Measurements from ENCODE around the gene PGD.

The PGD gene

DNA sequence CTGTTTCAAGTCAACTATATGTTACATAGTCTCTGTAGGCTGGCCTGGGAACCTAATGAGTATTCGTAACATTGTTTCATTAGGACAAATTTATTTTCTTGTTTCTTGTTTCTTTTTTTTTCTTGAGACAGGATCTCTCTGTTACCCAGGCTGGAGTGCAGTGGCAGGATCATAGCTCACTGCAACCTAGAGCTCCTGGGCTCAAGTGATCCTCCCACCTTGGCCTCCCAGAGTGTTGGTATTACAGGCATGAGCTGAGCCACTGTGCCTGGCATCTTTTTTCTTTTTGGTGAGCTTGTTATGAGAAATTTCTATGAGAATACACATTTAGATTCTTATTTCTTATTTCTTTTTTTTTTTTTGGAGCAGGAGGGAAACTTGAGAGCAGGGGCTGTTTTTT, 38.2 kb downstream of the PGD start:
- H3K36me3 ChIP-seq: peaks cover 18% of the 10 kb centered on the region
- no peak overlapping the region for H3K4me3 ChIP-seq (ENCODE audit: low read depth, low read length)
- no peak for DNase-seq
- TF ChIP-seq, protein P1, sequence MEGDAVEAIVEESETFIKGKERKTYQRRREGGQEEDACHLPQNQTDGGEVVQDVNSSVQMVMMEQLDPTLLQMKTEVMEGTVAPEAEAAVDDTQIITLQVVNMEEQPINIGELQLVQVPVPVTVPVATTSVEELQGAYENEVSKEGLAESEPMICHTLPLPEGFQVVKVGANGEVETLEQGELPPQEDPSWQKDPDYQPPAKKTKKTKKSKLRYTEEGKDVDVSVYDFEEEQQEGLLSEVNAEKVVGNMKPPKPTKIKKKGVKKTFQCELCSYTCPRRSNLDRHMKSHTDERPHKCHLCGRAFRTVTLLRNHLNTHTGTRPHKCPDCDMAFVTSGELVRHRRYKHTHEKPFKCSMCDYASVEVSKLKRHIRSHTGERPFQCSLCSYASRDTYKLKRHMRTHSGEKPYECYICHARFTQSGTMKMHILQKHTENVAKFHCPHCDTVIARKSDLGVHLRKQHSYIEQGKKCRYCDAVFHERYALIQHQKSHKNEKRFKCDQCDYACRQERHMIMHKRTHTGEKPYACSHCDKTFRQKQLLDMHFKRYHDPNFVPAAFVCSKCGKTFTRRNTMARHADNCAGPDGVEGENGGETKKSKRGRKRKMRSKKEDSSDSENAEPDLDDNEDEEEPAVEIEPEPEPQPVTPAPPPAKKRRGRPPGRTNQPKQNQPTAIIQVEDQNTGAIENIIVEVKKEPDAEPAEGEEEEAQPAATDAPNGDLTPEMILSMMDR (IDR thresholded peaks at IDR 0.05; ENCODE audit: low read depth, low read length): no peak
- no peaks in the 10 kb centered on the region for H3K27me3 ChIP-seq (ENCODE audit: insufficient read depth, low read depth, severe bottlenecking)
- H3K9me3 ChIP-seq (ENCODE audit: severe bottlenecking): no peaks in the 10 kb centered on the region
- H3K27ac ChIP-seq: no peak overlapping the region

DNA sequence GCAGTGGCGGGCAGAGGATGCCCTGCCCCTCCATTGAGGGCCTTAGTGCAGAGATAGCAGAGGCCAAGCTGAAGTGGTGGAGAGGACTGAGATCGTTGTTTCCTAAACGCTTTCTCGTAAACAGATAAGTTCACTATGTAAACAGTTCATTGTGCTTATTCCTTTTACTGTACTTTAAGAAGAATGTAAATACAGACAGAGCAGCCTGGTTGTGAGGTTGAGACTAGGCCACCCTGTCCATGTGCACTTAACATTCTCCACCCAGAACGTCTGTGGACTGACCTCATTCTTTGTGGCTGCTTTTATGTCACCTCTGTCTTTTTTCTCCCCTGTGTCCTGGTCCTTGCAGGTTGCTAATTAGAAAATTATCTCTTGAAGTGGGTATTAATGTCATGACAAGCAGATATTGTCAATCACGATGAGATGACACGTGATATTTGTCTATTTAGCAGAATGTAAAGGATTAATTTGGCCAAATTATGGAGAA, 39.9 kb downstream of the PGD start:
- Histone ChIP-seq H3K36me3 (peaks cover 22% of the 10 kb centered on the region), H3K9me3 (ENCODE audit: severe bottlenecking) (no peaks in the 10 kb centered on the region), H3K27me3 (ENCODE audit: insufficient read depth, low read depth, severe bottlenecking) (no peaks in the 10 kb centered on the region), H3K4me3 (ENCODE audit: low read depth, low read length) (no peak overlapping the region), H3K27ac (no peak overlapping the region)
- TF ChIP-seq, protein P1 (IDR thresholded peaks at IDR 0.05; ENCODE audit: low read depth, low read length): no peak
- DNase-seq: no peak

DNA sequence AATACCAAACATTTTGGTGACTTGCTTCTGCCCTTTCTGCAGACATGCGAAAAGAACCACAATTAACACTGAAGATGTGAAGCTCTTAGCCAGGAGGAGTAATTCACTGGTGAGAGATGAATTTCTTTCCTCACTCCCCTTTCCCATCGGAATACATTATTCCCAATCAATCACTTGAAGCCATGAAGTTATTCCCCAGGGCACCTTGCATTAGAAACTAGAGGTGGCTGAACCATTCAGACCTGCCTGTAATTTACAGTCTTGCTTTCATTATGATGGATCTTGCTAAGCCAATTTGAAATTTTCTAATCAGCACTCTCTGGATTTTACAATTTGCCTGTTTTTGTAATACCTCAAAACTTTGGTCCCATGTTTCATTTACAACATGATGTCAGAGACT, 41.4 kb downstream of the PGD start:
- no peaks in the 10 kb centered on the region for H3K9me3 ChIP-seq (ENCODE audit: severe bottlenecking)
- H3K27ac ChIP-seq: no peak overlapping the region
- H3K4me3 ChIP-seq (ENCODE audit: low read depth, low read length): no peak overlapping the region
- no peaks in the 10 kb centered on the region for H3K27me3 ChIP-seq (ENCODE audit: insufficient read depth, low read depth, severe bottlenecking)
- TF ChIP-seq, protein P1 (IDR thresholded peaks at IDR 0.05; ENCODE audit: low read depth, low read length): no peak
- H3K36me3 ChIP-seq: peaks cover 22% of the 10 kb centered on the region
- DNase-seq: no peak

DNA sequence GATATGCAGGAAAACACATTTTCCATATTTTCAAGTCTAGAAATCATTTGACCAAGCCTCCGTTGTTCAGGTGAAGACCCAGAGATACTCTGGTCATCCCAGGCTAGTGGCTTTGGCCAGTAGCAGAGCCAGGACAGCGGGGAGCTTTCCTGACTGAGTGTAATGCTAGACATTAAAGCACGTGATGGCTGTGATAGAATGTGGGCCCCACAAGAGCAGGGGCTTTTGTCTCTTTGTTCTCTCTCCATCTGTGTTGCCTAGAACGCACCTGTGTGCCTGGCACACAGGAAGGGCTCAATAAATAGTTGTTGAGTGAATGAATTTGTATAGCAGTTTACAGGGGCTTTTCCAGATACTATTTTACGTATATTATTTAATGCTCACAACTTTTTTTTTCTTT, 41.9 kb downstream of the PGD start:
- no peak for DNase-seq
- TF ChIP-seq, protein P1 (IDR thresholded peaks at IDR 0.05; ENCODE audit: low read depth, low read length): no peak

DNA sequence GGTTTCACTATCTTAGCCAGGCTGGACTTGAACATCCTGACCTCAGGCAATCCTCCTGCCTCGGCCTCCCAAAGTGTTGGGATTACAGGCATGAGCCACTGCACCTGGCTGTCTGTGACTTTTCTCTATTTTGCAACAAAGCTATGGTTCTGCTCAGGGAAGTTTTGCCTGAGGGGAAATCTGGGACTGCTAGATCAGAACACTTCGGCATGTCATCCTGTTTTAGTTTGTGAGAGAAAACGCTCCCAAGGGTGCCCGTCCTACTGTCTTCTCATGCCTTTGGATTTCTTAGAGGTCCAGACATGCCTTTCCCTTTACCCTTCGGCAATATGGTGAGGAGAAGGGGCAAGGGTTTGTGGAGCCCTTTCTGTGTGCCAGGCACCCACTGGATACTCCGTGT, 45.4 kb downstream of the PGD start:
- Histone ChIP-seq H3K4me3 (ENCODE audit: low read depth, low read length) (no peak overlapping the region), H3K36me3 (peaks cover 21% of the 10 kb centered on the region), H3K27me3 (ENCODE audit: insufficient read depth, low read depth, severe bottlenecking) (no peaks in the 10 kb centered on the region), H3K27ac (no peak overlapping the region), H3K9me3 (ENCODE audit: severe bottlenecking) (no peaks in the 10 kb centered on the region)
- TF ChIP-seq, protein P1 (IDR thresholded peaks at IDR 0.05; ENCODE audit: low read depth, low read length): no peak
- DNase-seq: no peak

More for the DNA sequence above, 41.9 kb downstream of the PGD start:
- no peaks in the 10 kb centered on the region for H3K27me3 ChIP-seq (ENCODE audit: insufficient read depth, low read depth, severe bottlenecking)
- H3K4me3 ChIP-seq (ENCODE audit: low read depth, low read length): no peak overlapping the region
- no peaks in the 10 kb centered on the region for H3K9me3 ChIP-seq (ENCODE audit: severe bottlenecking)
- H3K27ac ChIP-seq: no peak overlapping the region
- H3K36me3 ChIP-seq: peaks cover 22% of the 10 kb centered on the region

DNA sequence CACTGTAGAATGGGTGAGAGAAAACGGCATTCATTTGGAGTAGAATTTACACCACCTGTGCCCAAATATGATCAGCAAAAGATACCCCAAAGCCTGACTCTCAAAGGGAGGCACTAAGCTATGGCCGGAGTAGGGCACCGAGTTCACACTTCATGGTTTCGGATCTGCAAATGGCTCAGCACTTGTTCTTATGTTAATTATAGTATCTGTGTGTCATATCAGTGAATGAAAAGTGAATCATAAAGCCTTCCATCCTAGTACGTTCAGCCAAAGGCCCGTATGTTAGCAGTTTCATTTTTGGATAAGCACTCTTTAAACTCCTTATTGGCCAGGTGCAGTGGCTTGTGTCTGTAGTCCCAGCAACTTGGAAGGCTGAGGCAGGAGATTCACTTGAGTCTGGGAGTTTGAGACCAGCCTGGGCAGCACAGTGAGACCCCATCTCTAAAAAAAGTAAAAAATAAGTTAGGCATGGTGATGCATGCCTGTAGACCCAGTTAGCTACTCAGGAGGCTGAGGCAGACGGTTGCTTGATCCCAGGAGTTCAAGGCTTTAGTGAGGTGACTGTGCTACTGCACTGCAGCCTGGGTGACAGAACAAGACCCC, 46.0 kb downstream of the PGD start:
- H3K4me3 ChIP-seq (ENCODE audit: low read depth, low read length): no peak overlapping the region
- DNase-seq: no peak
- peaks cover 21% of the 10 kb centered on the region for H3K36me3 ChIP-seq
- no peaks in the 10 kb centered on the region for H3K9me3 ChIP-seq (ENCODE audit: severe bottlenecking)
- H3K27ac ChIP-seq: no peak overlapping the region
- H3K27me3 ChIP-seq (ENCODE audit: insufficient read depth, low read depth, severe bottlenecking): no peaks in the 10 kb centered on the region
- TF ChIP-seq, protein P1 (IDR thresholded peaks at IDR 0.05; ENCODE audit: low read depth, low read length): no peak

Data from WERI-Rb-1 (cell line).